ENCODE data around the gene APOL1.
A peak's percentile ranks its signal among the peaks of the same experiment; 100 is the strongest.
"Not testable (repeated sequence)": the region's sequence is repeated elsewhere in the genome, so short reads cannot be mapped to it uniquely, and the experiment has no call there.

APOL1 gene

DNA sequence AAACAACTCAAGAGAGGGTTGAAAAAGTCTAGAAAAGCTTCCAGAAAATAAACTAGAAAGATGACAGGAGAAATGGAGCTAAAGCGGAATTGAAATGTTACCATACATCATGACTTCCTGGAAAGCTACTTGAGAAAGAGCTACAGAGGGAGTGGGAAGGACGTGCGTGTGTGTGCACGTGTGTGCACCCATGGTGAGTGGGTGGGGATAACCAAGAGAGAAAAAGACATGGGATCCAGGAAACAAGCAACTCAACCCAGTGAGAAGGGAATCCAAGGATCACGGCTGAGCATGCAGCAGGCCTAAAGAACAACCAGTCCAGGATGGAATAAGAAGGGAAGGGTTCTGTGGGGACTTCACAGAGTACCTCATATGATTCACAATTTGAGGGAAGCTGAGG is 21.6 kb downstream of the APOL1 start:
- no peak for DNase-seq

DNA sequence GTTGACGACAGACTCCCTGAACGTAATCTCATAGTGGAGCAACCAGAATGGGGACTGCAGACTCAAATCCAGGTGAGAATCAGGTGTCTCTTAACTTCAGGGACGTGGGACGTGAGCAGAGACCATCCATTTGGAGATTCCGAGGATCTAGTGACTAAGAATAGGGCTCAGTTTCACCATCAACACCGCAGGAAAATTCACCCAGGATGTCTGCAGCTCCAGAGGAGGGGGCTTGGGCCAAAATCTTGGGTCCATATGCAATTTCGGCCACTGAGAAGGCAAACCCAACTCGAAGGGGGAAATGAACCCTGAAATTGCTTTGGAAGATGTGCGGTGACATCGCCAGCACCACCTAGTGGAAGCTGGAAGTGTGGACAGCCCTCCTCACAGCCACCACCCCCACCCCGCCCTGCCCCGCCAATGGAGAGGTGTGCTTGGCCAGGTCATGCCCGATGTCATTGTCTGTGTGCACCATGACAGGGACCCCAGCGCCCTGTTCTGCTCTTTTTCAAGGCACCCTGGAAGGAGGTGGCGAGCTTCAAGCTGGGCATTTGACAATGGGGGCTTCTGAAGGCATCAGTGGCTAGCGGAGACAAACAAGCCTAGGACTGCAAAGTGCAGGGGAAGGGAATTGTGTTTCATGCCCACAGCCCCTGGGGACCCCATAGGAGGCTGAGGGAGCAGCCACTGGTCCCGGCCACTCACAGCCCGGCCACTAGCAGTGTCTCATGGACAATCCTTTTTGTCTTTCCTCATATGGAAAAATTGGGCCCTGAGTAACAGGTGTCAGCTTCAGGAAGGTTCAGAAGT is 24.8 kb downstream of the APOL1 start:
- no peak for DNase-seq

DNA sequence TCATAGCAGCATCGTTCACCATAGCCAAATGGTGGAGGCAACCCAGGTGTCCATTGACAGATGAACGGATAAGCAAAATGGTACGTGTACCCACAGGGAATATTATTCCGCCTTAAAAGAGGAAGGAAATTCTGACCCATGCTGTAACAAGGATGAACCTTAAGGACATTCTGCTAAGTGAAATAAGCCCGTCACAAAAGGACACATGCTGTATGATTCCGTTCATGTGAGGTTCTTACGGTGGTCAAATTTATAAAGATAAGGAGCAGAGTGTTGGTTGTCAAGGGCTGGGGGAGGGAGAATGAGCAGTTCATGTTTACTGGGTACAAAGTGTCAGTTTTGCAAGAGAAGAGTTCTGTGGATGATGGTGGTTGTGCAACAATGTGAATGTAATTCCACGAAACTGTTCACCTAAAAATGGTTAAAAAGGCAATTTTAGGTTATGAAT is 26.3 kb downstream of the APOL1 start:
- no peak for DNase-seq

DNA sequence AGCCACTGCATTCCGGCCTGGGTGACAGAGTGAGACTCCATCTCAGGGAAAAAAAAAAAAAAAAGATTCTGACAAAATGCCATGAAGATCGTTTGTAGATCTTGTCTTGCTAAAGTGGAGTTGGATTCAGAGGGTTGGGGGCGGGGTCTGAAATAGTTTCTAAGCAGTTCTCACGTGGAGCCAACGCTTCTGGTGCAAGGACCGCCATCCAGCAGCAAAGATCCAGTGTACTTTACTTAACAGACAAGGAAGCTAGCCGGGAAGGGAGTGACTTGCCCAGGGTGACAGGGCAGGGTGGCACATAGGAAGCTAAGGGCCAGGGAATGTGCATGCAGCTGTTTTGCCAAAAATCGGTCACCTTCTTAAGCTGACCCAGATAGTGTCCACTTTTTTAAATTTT is 27.4 kb downstream of the APOL1 start:
- no peak for DNase-seq

DNA sequence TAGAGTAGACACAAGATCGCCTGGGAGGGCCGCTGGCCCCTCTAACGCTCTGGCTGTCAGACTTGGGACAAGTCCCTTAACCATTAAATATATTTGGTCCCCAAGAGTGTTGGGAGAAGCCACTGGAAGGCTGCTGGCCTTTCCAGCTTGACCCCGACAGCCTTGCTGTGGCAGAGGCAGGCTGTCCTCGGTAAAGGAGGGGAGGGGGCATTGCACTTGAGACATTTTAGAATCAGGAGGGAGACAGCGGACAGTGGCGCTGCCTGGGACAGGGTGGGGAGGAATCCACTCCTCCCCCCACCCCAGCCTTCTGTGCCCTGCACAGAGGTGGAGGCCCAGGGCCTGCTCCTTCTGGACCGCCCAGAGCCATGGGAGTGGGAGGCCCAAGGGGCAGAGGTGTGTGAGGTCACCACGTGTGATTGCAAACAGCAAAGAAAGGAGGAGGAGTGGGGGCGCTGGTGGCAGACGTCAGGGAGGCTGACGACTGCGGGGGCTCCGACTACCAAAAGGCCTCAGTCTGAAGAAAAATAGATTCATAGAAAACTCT is 28.9 kb downstream of the APOL1 start:
- DNase-seq: no peak

DNA sequence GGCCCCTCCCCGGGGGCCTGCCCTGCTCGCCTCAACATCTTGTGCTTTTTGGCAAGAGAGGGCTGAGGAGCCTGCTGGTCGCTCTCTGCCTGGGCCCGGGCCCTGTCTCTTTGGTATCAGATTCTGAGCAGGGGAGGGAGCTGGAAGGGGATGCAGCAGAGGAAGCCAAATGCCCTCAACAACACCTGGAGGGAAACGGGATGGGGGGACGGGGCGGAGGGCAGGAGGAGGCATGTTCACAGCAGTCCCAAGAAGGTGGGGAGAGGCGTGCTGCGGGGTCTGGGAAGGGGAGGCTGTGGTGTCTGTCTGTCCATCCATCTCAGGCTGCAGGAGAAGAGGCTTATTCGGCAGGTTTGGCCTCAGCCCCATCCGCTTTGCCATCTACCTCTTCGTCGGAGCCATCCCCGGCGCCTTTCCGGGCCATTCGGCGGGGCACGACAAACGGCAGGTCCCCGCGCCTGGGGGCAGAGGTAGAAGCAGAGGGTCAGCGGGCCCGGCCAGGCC is 29.4 kb downstream of the APOL1 start:
- no peak for DNase-seq

DNA sequence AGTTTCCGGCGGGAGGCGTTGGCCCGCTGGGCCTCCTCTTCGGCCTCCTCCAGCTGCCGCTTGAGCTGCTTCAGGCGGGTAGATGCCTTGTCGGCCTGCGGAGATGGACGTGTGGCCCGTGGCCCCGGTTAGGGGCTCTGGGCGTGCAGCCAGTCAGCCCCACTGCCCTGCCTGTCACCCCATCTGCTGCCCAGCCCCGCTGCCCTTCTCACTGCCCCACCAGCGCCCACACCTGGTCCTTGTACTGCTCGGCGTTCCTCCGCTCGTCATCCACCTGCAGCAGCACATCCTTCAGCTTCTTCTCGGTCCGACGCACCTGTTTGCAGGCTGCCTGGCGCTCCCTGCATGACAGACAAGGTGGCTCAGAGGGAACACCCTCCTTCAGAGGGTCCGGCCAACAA is 31.2 kb downstream of the APOL1 start:
- no peak for DNase-seq

DNA sequence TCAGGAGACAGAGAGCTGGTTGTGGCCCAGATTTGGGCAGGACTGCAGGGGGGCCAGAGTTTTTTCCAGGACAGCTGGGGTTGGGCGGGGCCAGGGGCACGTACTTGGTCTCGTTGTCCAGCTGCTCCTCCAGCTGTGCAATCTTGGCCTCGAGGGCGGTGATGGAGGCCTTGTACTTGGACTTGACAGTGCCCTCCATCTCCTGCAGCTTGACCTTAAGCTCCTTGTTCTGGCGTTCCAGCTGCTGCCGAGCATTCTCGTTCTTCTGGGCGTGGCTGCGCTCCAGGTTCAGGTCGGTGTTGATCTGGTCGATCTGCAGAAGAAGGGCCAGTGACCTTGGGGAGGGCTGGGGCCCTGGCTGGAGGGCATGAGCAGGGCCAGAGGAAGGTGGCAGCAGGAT is 32.1 kb downstream of the APOL1 start:
- no peak for DNase-seq

DNA sequence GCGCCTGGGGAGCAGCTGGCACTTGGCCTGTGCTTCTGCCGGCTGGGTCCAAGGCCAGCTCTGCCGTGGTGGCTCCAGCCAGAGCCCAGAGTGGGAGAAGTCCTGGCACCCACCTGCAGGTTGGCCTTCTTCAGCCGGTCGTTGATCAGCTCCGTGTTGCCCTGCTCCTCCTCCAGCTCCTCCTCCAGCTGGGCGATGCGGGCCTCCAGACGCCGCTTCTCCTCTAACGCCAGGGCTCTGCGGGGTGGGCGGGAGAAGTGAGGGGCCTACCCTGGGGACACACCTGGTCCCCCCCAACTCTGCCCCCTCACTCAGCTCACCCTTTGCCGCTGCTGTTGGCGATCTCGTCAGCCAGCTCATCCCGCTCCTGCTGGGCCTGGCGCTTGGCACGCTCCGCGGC is 32.6 kb downstream of the APOL1 start:
- no peak for DNase-seq

DNA sequence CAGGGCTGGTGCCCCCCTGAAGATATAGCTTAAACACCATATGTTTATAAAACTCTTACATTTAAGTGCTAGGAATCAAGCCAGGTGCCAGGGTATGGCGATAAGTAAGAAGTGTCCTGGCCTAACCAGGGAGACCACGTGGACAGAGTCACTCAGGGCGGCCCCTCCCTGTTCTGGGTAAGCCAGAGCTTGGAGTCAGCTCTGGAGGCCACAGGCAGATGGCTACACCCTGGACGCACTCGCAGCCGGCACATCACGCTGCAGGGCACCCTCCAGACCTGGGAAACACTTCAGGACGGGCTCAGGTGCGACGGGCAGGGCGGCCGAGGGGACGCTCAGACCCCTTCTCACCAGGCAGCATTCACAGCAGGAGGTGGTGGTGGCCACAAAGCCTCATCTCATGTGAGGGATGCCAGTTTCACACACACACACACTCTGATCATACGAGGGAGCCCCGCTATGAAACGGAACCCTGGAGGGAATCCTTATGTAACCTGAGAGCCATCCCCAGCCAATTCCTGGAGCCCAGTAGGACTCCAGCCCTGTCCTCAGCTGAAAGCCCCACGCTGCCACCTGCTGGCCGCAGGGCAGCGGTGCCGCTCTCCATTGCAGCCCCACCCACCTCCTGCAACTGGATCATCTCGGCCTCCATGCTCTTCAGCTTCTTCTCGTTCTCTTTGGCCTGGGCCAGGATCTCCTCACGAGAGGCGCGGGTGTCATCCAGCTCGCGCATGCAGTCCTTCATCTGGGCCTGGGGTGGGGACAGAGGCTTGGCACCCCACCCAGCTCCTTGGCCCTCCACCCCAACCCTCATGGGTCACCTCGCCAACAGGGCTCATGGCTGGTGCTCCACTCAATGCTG is 33.4 kb downstream of the APOL1 start:
- peak; percentile 85 for DNase-seq

DNA sequence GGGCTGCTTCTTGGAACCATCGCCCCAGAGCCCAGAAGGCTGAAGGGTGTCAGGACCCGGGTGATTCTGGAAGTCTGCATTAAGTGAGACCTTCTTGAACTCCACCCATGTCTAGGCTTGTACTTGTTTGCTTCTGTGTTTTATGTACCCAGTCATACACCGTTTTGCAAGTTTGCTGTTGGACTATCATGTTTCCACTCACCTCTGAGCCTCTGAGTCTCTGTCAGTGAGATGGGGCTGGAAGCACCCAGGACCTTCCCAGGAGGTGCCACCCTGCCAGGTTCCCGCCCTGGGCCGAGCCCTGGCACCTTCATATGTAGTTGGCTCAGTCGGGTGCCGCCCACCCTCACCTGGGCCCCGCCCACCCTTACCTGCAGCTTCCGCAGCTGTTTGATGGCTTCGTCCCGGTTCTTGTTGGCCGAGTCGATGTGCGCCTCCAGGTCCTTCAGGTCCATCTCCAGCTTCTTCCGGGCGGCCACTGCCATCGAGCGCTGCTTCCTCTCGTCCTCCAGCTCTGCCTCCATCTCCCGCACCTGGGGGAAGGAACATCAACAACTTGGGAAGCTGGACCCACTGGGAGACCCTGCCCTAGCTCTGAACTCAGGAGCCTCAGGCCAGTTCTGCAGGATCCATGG is 35.1 kb downstream of the APOL1 start:
- no peak for DNase-seq

DNA sequence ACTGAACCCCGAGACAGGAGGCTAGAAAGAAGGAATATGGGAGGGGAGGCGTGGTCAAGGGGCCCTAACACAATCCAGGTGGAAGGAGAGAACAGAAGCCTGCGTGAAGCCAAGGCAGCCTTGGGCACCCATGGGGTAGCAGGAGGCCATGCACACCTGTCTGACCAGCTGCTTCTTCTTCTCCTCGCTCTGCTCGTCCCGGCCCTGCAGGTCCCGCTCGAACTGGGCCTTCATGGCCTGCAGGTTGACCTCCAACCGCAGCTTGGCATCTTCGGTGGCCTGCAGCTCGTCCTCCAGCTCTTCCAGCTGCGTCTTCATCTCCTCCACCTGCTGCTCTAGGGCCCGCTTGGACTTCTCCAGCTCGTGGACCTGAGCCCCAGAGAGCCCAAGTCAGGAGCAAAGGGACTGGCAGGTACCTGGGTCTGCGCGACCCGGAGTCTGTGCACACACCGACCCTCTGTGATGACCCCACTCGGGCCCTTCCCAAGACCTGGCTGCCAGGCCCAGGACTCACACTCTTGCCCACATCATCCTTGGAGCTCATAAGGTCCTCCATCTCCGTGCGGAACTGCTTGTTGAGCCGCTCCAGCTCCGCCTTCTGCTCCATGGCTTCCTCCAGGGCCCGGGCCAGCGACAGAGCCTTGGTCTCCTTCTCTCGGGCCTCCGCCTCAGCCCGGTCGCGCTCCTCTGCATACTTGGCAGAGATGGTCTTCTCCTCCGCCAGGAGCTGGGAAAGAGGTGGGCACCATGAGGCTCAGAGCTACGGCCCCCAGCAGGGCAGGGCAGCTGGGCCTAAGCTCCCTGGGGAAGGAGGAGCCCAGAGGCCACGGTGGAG is 35.9 kb downstream of the APOL1 start:
- no peak for DNase-seq

DNA sequence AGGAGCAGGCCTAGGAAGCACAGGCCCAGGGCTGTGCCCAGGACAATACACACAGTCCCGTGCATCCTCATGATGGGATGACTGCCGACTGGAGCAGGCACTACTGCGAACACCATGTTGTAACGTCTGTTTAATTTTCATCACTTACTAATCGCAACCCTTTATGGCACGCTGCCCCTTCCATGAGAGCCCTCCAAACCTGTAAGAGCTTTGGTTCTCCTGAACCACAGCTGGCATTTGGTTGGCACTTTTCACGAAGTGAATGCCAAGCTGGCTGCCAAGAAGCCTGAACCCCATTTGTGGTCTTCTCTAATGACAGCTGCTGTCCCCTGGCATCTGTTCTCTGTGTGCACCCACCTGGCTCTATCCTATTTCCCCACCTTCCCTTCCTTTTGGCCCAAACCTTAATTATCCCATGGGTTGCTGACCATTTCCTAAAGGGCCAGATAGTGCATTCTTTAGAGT is 36.5 kb downstream of the APOL1 start:
- DNase-seq: no peak

DNA sequence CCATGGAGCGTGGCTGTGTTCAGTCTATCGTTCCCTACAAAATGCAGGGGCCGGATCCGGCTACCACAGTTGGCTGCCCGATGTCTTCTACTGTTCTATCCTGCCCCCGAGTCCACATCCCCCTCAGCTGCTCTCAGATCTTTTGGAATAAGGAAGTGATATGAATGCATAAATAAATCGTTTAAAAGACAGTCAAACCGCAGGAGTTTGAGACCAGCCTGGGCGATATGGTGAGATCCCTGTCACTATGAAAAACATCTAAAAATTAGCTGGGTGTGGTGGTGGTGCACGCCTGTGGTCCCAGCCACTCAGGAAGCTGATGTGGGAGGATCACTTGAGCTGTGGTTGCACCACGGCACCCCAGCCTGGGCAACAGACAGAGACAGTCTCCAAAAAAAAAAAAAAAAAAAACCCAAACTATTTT is 37.0 kb downstream of the APOL1 start:
- DNase-seq: not testable (repeated sequence)

DNA sequence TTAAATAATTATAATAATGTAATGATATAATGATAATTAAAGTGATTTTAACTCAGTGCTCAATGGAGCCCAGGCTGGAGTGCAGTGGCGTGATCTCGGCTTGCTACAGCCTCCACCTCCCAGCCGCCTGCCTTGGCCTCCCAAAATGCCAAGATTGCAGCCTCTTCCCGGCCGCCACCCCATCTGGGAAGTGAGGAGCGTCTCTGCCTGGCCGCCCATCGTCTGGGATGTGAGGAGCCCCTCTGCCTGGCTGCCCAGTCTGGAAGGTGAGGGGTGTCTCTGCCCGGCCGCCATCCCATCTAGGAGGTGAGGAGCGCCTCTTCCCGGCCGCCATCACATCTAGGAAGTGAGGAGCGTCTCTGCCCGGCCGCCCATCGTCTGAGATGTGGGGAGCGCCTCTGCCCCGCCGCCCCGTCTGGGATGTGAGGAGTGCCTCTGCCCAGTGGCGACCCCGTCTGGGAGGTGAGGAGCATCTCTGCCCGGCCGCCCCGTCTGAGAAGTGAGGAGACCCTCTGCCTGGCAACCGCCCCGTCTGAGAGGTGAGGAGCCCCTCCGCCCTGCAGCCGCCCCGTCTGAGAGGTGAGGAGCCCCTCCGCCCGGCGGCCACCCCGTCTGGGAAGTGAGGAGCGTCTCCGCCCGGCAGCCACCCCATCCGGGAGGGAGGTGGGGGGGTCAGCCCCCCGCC is 37.6 kb downstream of the APOL1 start:
- DNase-seq: not testable (repeated sequence)

DNA sequence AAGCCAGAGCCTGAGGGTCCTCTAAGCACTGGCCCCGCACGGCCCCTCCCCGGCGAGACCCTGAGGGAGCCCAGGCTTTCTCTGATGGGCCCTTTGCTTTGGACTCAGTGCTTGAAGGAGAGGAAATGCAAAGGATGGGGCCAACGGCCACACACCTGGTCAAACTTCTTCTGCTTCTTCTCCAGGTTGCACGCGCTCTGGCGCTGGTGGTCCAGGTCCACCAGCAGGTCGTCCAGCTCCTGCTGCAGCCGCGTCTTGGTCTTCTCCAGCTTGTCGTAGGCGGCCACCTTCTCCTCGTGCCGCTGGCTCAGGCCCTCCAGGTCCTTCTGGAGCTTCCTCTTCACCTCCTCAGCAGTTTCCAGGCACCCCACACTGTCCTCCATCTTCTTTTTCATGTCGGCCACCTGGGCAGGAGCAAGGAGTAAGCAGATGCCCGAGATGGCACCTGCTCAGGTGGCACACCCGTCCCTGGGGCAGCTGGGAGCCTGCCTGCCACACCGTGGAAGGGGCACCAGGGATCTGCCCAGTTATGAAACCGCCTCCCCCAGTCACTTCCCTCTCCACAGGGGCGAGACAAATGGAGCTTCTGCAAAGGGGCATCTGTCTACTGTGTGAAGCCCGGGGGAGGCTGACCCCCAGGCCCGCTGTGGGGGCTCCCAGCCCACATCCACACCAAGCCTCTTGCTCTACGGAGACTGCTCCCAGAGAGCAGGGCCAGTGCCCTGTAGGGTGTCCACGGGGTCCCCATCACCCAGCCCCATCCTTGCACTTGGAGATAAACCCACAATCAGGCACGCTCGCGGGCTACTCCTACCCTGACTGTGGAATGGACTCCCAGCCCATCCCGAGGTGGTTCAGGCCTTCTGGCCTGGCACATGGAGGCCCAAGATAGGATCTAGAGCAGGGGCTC is 39.2 kb downstream of the APOL1 start:
- DNase-seq: no peak

DNA sequence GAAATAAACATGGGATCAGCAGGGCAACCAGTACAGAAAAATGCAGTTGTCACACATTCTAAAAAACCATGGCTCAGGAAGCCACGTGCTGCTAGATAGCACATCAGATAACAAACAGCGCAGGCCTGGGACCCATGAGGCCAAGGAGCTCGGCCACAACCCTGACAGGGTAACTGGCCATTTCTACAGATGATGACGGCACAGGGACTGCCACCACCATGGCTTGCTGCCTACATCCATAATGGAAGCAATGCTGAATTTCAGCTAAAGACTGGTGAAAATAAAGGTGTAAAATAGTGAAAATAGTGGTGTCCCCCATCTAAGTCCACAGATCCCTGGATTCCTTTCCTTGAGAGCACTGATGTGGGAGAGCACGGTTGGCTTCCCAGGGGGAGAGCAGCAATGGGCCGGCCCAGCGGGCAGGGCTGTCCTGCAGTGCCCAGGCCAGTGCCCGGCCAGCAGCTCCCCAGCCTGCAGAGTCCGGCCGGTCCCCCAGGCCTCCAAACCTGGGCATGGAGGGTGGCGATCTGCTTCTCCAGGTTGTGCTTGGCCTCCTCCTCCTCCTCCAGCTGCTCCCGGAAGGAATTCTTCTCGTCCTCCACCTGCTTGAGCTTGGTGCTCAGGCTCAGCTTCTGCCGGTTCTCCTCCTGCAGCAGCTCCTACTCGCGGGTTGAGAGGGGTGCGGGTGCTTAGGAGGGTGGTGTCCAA is 40.0 kb downstream of the APOL1 start:
- DNase-seq: no peak

DNA sequence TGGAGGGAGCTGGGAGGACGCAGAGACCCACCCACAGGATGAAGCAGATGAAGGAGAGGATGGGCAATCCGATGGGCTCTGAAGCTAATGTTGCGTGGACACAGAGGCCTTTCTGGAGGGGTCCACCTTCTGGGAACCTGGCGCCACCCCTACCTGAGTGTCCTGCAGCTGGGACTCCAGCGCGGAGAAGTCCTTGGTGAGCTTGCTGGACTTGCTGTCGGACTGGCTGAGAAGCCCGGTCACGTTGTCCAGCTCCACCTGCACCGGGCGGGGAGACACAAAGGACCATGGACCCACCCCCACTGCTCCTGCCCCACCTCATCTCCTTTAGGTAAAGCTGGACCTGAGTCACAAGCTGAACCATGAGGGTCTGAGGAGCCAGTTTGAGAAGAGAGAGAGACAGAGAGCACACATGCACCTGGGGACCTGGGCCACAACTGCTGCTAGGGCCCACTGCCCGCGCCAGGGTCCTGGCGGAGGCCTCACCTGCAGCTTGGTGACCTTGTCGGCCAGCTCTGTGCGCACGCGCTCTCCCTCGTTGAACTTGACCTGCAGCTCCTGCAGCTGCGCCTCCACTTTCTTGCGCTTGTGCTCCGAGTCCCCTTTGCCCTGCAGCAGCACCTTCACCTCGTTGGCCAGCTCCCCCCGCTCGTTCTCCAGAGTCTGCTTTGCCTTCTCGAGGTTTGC is 40.8 kb downstream of the APOL1 start:
- no peak for DNase-seq

DNA sequence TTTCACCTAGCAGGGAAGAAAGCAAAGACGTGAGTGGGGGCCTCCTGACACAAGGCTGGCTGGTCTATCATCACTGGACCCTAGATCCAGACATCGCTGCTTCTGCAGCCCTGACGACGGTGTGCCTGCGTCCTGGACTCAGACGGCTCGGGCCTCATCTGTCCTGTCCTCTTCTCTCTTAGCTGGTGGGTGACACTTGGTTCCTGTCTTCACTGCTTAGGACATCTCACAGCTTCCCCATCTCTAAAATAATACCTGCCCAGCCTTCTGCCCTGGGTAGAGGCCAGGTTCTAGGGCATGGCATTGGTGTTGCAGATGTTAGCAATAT is 41.3 kb downstream of the APOL1 start:
- no peak for DNase-seq
